HL-60/S4 (cell line): Measurements from ENCODE around the gene ARL13A.
"Not testable (repeated sequence)": the region's sequence is repeated elsewhere in the genome, so short reads cannot be mapped to it uniquely, and the experiment has no call there.

Experiments used
- in situ Hi-C: fragments of 300-500 bp; cut with MboI; formaldehyde crosslinking; loops from 2 replicates; pipeline ENCODE4 v1.14.3; 2022; ENCODE audit warnings: low sequenced_read_pairs

The ARL13A gene

DNA sequence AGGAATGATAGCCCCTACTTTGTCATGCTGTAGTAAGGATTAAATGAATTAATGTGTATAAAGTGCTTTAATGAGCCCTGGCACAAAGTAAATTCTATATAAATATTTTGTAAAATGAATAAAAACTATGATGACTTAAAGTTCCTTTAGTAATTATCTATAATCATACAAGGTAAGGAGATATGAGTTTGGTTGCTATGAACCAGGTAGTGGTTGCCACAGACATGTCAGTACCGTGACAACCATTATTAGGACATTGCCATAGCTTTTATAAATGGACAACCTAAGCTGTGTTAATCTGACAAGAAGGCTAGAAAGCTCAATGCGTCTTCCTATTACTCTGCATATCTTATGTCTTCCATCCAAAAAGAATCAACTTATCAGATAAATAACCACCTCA, at the start of gene ARL13A:
Gene ARL13A, plus strand, starts transcription at position 301 of the 400 bp plus-strand sequence. CDS start 3,982 bp downstream, outside the sequence.
- in situ Hi-C loops, result no loop called here

DNA sequence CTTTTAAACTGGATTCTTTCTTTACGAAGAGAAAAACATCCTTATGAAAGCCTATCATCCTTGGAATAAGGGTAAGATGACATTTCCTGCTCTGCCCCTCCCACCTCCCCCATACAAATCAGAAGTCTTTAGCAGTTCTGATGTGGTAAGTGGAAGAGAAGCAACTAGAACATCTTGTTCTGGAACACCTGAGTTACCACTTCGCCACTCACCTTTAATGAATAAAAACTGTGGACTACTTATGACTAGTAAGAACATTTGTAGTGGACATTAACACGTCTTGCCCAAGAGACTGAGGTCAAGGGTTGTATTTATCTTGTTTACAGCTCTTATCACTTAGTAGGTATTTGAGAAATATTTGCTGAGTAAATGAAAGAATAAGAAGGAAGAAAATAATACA, 45.1 kb upstream of the ARL13A start:
- in situ Hi-C loops, result no loop called here

DNA sequence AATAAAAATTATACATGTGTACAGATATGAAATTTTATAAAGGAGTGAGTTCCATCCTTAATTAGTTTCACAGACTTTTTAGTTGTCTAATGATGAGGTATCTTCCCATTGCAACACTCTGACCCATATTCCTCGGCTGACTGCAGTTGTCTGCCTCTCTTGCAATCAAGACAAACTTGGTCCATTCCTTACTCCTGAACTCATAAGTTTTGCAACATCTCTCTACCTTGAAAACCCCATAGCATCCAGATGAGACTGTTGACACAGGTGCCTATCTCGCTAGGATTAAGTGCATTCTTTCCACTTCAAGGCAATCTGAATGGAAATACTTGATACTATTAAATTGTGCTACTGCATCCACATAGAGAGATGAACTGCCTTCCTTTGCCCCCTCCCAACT, 43.1 kb upstream of the ARL13A start:
- in situ Hi-C loops, result no loop called here

DNA sequence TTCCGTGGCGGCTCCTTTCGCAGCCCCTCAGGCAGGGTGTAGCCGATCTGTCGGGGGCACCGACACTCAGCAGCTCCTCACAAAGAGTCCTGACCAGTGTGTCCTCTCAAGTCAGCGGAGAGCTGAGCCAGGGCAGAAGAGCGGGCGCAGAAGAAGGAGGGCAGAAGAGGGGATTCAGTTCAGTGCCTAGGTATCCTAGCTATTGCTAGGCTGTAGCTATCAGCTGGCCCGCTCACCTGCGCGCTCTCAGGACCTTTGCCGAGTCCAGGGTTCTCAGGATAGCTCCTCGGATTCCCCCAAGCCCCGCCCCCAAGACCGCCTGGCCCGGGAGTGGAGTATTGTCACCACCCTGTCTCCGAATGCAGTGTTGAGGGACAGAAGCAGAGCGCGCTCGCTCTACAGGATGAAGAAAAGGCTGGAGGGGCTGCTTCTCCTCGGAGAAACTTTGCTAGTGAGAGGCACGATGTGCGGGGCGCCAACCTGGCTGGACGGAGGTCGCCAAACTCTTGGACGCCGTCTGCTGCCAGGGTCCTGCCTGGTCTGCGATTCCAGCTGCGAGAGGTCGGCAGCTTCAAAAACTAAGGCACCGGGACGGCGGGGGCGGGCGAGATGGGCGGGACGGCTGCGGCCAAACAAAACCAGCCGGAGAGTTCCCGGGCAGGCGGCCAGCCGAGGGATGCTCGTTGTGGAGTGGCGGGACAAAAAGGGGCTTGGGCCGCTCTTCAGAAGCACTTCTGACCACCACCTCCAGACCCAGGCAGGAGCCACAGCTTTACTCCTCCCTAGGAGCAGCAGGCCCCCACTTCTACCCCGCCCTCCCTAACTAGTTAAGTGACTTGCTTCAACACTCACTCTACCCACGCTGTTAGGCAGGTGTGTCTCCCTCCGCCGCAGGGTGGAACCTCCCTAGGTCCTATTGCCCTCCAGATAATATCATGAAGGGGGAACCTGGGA, 40.6 kb upstream of the ARL13A start, which contains the start of gene XKRX:
Gene XKRX, minus strand, starts transcription at position 258 of the 954 bp plus-strand sequence. CDS start 613 bp downstream, outside the sequence.
- in situ Hi-C loops, result no loop called here

DNA sequence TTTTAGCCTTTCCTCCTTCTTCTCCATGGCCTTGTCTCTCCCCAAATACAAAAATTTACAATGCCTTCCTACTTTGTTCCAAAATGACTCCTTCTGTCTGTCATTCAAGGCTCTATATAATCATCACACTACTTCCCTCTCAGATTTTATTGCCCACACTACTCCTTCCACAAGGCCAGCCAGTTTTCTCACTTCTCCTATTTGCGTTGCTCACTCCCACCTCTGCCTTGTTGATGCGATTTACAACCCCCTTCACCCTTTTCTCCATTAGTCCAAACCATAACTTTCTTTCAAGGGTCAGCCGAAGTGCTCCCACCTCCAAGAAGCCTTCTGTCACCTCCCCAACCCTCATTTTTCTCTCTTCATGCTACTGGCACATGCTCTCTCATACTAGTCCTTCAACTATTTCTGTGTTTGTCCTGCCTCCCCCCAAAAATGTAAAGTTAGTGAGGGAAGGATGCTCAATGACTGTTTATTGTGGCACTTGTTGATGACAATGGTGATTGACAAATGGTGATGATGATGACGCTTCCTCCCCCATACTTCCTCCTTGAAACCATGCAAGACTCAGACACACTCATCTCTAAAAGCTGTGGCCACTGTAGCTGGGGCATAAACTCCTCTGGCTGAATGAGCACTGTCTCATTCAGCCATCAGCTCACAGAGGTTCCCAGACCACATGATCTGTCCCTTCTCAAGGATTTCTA, 38.1 kb upstream of the ARL13A start:
- in situ Hi-C loops, result no loop called here

DNA sequence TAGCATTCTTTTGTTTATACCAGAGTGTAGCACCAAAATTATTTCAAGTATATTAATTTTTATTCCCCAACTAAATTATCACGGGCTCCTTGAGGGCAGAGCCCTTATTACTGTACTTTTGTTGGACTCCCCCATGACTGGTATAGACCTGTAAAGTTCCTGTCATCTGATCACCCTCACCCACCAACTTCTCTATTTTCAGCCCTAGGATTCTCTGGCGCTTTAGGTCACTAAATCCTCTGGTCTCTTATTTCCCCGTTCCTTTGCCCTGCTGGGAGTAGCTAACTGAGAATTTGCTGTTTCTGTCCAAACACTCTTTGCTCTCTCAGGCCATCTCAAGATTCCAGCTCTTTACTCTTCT, 37.6 kb upstream of the ARL13A start:
- in situ Hi-C loops, result no loop called here

DNA sequence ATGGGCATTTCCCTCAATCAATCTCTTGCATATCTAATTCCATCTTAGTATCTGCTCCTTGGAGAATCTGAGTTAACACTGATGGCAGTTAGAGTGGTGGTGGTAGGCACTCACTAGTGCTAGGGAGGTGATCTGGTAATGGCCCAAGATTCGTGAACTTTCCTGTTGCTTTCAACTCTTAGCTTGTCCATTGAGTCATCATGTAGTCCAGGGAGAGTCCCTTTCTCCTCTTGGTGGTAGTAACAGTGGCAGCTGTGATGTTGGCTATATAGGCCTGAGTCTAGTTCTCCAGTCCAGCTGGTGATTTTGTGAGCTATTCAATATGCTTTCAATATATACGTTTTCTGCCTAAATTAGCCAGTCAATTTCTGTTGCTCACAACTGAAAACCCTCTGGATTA, 33.7 kb upstream of the ARL13A start:
- in situ Hi-C loops, result no loop called here

DNA sequence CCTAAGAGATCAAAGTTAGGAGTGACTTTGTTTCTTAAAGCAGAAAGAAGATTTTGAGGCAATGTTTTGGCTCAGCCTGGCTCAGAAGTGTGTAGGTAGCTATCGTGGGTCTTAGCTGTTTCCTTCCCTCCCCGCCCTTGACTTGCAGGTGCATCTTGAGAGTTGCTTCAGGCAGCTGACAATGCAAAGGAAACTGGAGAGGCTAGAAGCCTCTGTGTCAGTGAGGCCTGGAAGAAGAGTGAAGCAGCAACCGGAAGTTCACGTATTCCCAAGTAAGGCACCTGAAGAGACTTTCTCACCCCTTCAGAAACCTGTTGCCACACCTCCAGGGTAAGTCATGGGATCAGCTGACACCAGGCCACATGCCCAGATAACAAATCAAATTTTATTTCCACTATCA, 30.2 kb upstream of the ARL13A start:
- in situ Hi-C loops, result no loop called here

DNA sequence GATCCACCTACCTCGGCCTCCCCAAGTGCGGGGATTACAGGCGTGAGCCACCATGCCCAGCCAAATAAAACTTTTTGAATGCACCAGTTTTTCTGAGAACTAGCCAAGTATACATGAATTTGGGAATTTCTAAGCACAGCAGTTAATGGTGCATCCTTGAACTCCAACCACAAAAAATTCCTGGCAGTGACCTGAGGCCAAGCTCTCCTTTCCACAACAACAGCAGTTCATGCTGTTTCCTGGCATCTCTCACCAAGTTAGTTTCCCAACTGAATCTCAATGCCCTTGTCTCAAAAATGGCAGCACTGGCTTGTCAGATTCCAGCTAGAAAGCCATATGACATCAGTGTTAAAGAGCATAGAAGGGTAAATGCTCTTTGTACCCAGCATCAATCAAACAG, 24.9 kb upstream of the ARL13A start:
- in situ Hi-C loops, result no loop called here

DNA sequence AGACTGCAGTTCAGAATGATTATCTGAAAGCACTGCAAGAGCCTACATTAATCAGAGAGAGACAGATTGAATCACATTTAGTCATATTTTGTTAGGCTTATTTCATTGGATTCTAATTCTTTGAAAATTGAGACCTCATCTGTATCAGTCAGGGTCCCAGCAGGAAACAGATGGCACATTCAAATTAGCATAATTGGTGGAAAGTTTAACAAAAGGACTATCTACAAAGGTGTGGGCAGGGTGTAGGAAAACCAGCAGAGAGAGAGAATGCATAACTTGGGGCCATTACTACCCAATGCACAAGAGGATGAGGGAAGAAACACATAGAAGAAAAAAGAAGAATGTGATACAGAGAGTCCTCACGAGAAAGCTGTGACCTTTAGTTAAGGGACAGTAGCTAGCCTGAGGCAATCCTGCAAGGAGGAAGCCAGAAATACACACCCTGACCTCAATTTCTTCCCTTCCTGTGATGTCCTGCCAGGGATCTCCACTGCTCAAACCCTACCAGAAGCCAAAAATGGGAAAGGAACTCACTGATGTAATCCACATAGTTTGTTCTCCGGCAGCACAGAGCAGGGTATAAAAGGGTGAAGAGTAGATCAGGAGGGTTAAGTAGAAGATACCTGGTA, 23.1 kb upstream of the ARL13A start:
- in situ Hi-C loops, result no loop called here

DNA sequence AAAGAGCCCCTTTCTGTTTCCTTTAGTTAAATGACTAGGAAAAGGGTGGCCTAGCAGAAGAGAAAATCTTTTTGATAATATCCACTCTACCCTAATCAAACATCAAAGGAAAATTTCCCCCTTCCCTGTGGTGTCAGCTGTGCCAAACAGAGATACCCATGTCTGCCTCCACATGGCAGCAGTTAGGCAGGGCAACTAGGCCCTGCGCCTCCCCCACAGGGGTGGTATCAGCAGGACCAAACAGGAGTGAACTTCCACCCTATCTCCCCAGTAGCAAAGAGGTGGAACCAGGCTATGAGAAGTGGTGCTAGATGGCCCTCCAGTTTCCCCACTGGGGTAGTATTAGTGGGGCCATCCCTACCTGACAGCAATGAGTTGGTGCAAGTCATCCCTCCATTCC, 21.0 kb upstream of the ARL13A start:
- in situ Hi-C loops, result no loop called here

DNA sequence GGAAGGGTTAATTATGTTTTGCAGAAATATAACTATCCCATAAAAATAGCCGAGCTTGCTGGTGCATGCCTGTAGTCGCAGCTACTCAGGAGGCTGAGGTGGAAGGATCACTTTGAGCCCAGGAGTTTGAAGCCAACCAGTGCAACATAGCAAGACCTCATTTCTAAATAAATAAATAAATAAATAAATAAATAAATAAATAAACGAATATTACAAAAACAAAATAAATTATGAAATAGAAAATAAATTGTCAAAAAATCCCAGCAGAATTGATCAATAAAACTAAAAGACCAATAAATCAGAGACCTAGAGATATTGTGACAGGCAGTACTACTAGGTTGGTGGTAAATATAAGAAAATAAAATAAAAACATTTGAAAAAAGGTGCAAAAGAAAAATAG, 6.7 kb upstream of the ARL13A start:
- in situ Hi-C loops, result no loop called here

DNA sequence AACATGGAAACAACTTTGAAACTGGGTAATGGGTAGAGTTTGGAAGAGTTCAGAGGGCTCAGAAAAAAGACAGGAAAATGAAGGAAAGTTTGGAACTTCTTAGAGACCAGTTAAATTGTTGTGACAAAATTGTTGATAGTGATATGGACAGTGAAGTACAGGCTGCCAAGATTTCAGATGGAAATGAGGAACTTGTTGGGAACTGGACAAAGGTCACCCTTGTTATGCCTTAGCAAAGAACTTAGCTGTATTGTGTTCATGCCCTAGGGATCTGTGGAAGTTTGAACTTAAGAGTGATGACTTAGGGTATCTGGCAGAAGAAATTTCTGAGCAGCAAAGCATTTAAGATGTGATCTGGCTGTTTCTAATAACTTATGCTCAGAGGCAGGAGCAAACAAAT, 5.1 kb upstream of the ARL13A start:
- in situ Hi-C loops, result no loop called here

DNA sequence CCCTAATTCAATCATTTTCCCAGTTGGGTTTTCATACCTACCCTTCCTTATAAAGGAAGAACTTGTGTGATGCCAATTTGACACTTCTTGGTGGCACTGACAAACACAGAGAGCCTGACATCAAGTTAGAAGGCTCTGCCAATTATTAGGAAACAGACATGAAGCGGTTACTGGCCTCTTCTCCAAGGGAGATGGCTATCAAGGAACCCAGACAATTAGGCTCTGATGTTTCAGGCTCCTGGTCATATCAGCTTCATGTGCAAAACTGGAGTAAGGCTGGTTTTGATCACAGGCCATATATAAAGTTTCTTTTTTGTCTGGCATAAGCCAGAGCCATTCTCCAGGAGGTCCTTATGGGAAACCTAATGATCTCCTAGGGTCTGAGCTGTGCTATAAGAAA, 428 bp downstream of the ARL13A start:
- in situ Hi-C loops, result no loop called here

DNA sequence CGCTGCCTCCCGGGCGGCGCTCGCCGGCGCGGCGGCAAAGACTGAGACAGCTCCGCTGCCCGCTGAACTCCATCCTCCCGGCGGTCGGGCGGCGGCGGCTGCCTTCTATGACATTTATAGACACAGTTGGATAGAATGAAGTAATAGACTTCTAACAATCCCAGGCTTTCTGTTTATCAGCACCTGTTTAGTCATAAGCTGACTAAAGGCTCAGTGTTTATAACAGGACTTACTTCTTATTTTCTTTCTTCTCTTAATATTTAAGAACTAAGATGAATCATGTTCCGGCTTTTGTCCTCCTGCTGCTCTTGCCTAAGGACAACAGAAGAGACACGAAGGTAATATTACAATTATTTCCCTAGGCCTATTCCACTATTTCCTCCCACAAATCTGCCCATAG, 3.9 kb downstream of the ARL13A start:
- in situ Hi-C loops, result no loop called here

DNA sequence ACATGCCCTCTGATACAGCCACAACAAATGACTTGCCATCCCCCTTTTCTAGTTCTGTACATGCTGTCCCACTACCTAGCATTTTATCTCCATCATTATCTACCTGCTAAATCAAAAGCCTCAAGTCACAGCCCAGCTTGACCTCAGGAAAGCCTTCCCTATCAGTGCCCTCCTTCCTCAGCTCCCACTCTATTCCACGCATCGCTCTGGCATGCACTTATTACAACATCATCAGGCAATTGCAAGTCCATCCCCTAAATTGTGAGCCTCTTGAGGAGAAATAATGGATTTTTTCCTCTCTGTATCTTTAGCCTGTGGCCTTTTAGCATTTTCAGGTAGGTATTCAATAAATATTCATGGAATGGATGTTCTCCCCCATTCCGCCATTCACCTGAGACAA, 5.7 kb downstream of the ARL13A start:
- in situ Hi-C loops, result no loop called here

DNA sequence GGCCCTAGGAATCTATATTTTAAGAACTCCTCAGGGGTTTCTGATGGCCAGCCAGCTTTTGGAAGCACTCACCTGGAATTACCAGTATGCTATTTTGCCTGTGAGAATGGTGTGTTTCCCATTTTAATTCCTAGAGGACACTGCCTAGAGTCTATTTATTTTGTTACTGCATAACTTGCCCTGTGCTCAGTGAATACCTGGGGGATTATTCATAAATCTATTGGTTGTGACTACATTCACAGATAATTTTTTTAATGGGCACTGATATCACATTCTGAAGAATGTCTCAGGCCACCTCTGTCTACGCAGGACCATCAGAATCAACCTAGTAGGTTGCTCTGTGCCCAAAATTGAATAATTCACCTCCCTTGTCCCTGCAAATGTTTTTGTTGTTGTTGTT, 6.7 kb downstream of the ARL13A start:
- in situ Hi-C loops, result no loop called here

DNA sequence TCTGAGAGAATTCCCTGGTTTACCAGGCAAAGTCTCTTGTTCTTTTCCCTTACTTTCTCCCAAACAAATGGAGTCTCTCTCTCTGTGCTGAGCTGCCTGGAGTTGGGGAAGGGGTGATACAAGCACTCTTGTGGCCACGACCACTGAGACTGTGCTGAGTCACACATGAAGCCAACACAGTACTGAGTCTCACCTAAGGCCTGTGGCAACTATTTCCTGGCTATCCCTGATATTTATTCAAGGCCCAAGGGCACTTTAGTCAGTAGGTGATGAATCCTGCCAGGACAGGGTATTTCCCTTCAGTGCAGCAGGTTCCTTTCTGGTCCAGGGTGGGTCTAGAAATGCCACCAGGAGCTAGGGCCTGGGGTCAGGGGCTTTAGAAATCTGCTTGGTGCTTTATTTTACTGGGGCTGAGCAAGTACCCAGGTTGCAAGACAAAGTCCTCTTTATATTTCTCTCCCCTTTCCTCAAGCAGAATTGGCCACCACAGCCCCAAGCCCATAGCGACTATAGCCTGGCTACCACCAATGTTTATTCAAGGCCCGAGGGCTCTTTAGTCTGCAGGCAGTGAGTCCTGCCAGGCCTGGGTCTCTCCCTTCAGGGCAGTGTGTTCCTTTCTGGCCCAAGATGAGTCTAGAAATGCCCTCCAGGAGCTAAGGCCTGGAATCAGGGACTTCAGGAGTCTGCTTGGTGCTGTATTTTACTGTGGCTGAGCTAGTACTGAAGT, 10.5 kb downstream of the ARL13A start:
- in situ Hi-C loops, result no loop called here

DNA sequence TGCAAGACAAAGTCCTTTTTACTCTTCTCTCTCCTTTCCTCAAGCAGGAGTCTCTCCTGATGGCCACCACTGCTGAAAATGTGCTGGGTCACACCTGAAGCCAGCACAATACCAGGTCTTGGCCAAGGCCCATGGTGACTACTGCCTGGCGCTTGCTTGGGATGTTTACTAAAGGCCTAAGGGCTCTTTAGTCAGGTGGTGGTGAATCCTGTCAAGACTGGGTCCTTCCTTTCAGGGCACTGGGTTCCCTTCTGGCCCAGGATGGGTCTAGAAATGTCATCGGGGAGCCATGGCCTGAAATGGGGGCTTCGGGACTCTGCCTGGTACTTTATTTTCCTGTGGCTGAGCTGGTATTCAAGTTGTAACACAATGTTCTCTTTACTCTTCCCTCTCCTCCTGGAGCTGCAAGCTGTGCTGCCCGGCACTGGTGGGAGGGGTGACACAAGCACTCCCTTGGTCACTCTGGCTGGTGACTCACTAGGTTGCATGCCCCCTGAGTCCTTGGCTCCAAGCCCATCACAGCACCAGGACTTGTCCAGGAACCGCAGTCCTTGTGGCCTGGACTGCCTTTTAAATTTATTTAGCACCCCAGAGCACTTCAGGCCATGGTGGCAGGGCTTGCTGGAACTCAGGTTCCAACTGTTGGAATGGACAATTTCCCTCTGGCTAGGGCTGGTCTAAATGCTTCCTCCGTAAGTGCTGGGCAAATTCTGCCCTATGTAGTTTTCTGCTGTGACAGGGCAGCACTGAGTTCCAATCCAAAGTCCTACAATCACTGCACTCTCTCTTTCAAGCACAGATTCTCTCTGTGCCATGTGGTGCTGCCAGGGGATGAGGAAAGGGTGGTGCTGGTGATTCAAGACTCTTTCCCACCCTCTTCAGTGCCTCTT, 11.3 kb downstream of the ARL13A start:
- in situ Hi-C loops, result no loop called here

DNA sequence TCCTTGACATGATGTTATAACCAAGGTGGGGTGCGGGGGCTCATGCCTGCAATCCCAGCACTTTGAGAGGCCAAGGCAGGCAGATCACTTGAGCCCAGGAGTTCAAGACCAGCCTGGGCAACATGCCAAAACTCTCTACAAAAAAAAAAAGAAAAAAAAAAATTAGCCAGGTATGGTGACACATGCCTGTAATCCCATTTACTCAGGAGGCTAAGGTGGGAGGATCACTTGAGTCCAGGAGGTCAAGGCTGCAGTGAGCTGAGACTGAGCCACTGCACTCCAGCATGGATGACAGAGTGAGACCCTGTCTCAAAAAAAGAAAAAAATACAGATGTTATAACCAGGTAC, 12.0 kb downstream of the ARL13A start:
- in situ Hi-C loops, result not testable (repeated sequence)
